Hepatocyte (in vitro differentiated cells): Measurements from ENCODE around the gene MVB12B. TPM values are rescaled to one million over a fixed set of nuclear protein-coding genes. Genes with fewer than 3 reads are reported as not detected.

Experiments used
- DNase-seq: peaks from one replicate; pipeline ENCODE4 v3.0.0-alpha.2; 2016; ENCODE audit warnings: low spot score
- H2AFZ ChIP-seq: fragments of 200-600 bp; sonication (generic); 2 replicates; pipeline ENCODE4 v1.6.0; 2016; ENCODE audit warnings: antibody characterized with exemption, mild to moderate bottlenecking
- H3K27ac ChIP-seq: fragments of 200-600 bp; sonication (generic); 2 replicates; pipeline ENCODE4 v1.5.1; 2016; ENCODE audit warnings: mild to moderate bottlenecking
- H3K27me3 ChIP-seq: fragments of 200-600 bp; sonication (generic); 2 replicates; pipeline ENCODE4 v1.6.1; 2016
- H3K36me3 ChIP-seq: fragments of 200-600 bp; sonication (generic); replicated peaks from 2 replicates; pipeline ENCODE4 v1.5.1; 2016; ENCODE audit warnings: low read depth; ENCODE audit not compliant: insufficient read depth
- H3K4me1 ChIP-seq: fragments of 200-600 bp; sonication (generic); 2 replicates; pipeline ENCODE4 v1.5.1; 2016; ENCODE audit warnings: mild to moderate bottlenecking, moderate library complexity; ENCODE audit not compliant: insufficient read depth
- H3K4me2 ChIP-seq: fragments of 200-600 bp; sonication (generic); 2 replicates; pipeline ENCODE4 v1.6.0; 2016
- H3K4me3 ChIP-seq: fragments of 200-600 bp; sonication (generic); 2 replicates; pipeline ENCODE4 v1.5.1; 2016; ENCODE audit warnings: mild to moderate bottlenecking
- H3K79me2 ChIP-seq: fragments of 200-600 bp; sonication (generic); 2 replicates; pipeline ENCODE4 v1.6.0; 2017; ENCODE audit warnings: mild to moderate bottlenecking
- H3K9me2 ChIP-seq: fragments of 200-600 bp; sonication (generic); replicated peaks from 2 replicates; pipeline ENCODE4 v1.6.0; 2017; ENCODE audit warnings: mild to moderate bottlenecking; ENCODE audit not compliant: insufficient read depth
- H3K9me3 ChIP-seq: fragments of 200-600 bp; sonication (generic); 2 replicates; pipeline ENCODE4 v1.5.1; 2016; ENCODE audit warnings: low read depth, mild to moderate bottlenecking
- H4K20me1 ChIP-seq: fragments of 200-600 bp; sonication (generic); 2 replicates; pipeline ENCODE4 v1.6.0; 2016; ENCODE audit warnings: mild to moderate bottlenecking; ENCODE audit not compliant: insufficient read depth, poor library complexity, severe bottlenecking
- EZH2 ChIP-seq: fragments of 200-600 bp; sonication (generic); IDR thresholded peaks from 2 replicates; pipeline ENCODE4 v1.6.1; 2016; ENCODE audit warnings: antibody characterized with exemption, mild to moderate bottlenecking, borderline replicate concordance
- EZH2phosphoT487 ChIP-seq: fragments of 200-600 bp; sonication (generic); IDR thresholded peaks from one replicate; pipeline ENCODE4 v1.6.1; 2018; ENCODE audit warnings: antibody characterized with exemption, mild to moderate bottlenecking, low read depth, moderate library complexity; ENCODE audit not compliant: unreplicated experiment, severe bottlenecking
- WGBS: methylation state at CpG from one replicate; pipeline ENCODE4 v1.1.6; 2016; ENCODE audit warnings: low lambda C conversion rate; ENCODE audit errors: missing lambda C conversion rate; 5-methylcytosine and 5-hydroxymethylcytosine counted together
- polyA plus RNA-seq: library from polyadenylated mRNA; unstranded; fragments of >200 nt; fragmentation: Nextera tagmentation; extraction: Ambion mirVana; gene quantifications from 2 replicates; pipeline ENCODE4 v1.2.1, GENCODE V29; 2016
- total RNA-seq: library from RNA; depleted of rRNA; stranded (reverse); fragments of >200 nt; gene quantifications from 2 replicates; pipeline ENCODE4 v1.2.3, GENCODE V29; 2014
- TF ChIP-seq, protein P1 (sequence below): fragments of 200-600 bp; sonication (generic); IDR thresholded peaks from 2 replicates; pipeline ENCODE4 v1.5.1; 2016; ENCODE audit warnings: antibody characterized with exemption, mild to moderate bottlenecking; ENCODE audit not compliant: poor library complexity

Gene MVB12B
- total and polyA plus RNA-seq, 2 experiments from 2014 or later: 11.8 to 12.1 TPM

DNA sequence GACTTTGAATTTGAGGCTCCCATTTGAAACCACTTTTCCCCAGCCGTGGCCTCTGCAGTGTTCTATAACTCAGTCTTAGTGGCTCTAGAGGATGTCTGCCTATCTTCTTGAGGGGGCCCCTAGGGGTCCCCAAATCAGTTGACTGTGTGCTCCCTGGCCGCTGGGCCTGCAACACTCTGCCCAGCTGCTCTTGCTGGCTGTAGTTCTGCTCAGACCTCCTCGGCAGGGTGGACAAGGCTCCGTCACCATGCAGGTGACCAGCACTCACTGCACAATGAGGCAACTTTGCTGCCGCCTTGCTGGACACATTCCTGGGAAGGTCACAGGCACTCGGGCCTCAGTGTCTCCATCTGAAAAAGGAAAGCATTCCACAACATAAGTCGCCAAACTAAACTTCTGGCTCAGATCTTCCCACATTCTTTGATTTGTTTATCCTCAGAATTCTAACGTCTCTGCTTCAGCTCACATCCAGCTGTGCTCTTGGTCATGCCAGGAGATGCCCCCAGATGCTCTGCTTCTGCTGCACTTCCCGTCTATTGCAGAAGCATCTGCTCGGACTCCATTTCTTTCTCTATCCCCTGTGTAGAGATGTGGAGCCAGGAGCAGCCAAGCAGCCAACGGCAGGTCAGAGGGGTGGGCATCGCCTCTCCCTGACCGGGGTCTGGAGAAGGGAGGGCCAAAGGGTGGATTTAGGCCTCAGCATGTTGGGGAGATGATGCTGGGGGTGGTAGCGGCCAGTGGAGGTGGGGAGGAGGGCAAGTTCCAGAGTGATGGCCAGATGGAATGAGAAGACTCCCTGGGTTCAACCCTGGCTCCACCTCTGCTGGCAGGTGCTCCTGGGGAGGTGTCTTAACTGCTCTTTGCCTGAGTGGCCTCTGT lies 133.6 kb downstream of the MVB12B start:
- TF ChIP-seq, protein P1, sequence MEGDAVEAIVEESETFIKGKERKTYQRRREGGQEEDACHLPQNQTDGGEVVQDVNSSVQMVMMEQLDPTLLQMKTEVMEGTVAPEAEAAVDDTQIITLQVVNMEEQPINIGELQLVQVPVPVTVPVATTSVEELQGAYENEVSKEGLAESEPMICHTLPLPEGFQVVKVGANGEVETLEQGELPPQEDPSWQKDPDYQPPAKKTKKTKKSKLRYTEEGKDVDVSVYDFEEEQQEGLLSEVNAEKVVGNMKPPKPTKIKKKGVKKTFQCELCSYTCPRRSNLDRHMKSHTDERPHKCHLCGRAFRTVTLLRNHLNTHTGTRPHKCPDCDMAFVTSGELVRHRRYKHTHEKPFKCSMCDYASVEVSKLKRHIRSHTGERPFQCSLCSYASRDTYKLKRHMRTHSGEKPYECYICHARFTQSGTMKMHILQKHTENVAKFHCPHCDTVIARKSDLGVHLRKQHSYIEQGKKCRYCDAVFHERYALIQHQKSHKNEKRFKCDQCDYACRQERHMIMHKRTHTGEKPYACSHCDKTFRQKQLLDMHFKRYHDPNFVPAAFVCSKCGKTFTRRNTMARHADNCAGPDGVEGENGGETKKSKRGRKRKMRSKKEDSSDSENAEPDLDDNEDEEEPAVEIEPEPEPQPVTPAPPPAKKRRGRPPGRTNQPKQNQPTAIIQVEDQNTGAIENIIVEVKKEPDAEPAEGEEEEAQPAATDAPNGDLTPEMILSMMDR: no peak
- TF ChIP-seq EZH2 (no peak), EZH2phosphoT487 (no peak)
- Histone ChIP-seq H3K27ac (no peak overlapping the region), H3K79me2 (no peaks in the 10 kb centered on the region), H3K4me3 (no peak overlapping the region), H3K9me3 (no peaks in the 10 kb centered on the region), H4K20me1 (no peaks in the 10 kb centered on the region), H3K27me3 (no peaks in the 10 kb centered on the region), H3K4me2 (no peak overlapping the region), H3K9me2 (no peaks in the 10 kb centered on the region), H3K36me3 (no peaks in the 10 kb centered on the region), H3K4me1 (peaks cover 3% of the 10 kb centered on the region), H2AFZ (no peak overlapping the region)
- DNase-seq: no peak
- WGBS: 83% methylated on average over 14 of the region's 14 CpGs

DNA sequence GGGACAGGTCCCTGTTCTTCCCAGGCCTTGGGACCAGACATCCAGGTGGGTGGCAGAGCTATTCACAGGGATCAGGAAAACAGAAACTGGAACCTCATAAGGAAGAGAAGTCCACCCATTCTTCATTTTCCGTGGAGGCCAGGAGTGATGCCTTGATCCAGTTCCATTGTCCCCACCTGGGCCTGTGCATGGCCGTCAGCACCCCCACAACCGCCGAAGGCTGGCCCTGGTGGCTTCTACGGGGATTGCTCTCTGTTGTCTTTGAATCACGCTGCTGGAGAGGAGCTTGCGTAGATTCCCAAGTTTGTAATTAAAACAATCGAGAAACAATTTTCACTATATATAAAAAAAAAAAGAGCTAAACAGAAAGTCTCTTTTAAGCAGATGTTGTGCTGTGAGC lies 134.4 kb downstream of the MVB12B start:
- peaks cover 3% of the 10 kb centered on the region for H3K4me1 ChIP-seq
- 91% methylated on average over 8 of the region's 8 CpGs for WGBS

DNA sequence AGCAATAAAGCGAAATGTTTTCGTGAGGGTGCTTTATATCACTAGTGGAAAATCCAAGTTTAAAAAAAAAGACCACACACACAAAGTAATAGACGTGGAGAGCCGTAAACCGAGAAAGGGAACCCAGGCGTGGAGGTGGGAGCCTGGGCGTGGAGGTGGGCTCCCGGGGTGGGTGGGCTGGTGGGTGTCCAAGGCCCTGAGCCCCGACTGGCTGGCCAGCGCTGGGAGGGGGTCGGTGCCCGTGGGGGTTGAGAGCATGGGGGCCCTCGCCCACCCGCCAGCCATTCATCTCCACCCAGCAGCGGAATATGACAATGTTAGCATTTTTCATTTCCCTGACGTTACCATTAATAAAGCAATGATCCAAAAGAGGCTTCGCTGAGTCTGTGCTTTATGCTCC lies 135.0 kb downstream of the MVB12B start:
- no peaks in the 10 kb centered on the region for H3K27me3 ChIP-seq
- no peaks in the 10 kb centered on the region for H3K4me1 ChIP-seq
- no peaks in the 10 kb centered on the region for H3K9me2 ChIP-seq
- no peaks in the 10 kb centered on the region for H4K20me1 ChIP-seq
- H3K79me2 ChIP-seq: no peaks in the 10 kb centered on the region
- no peak overlapping the region for H3K27ac ChIP-seq
- H2AFZ ChIP-seq: no peak overlapping the region
- no peak overlapping the region for H3K4me3 ChIP-seq
- 95% methylated on average over 9 of the region's 17 CpGs for WGBS
- H3K9me3 ChIP-seq: no peaks in the 10 kb centered on the region
- no peaks in the 10 kb centered on the region for H3K36me3 ChIP-seq
- DNase-seq: no peak
- no peak overlapping the region for H3K4me2 ChIP-seq
- TF ChIP-seq EZH2 (no peak), EZH2phosphoT487 (no peak)
- TF ChIP-seq, protein P1: no peak

More for the DNA sequence above, 134.4 kb downstream of the MVB12B start:
- Histone ChIP-seq H3K4me3 (no peak overlapping the region), H4K20me1 (no peaks in the 10 kb centered on the region), H3K9me2 (no peaks in the 10 kb centered on the region), H3K27ac (no peak overlapping the region), H2AFZ (no peak overlapping the region), H3K36me3 (no peaks in the 10 kb centered on the region), H3K9me3 (no peaks in the 10 kb centered on the region), H3K79me2 (no peaks in the 10 kb centered on the region), H3K27me3 (no peaks in the 10 kb centered on the region), H3K4me2 (no peak overlapping the region)
- TF ChIP-seq EZH2 (no peak), EZH2phosphoT487 (no peak)
- TF ChIP-seq, protein P1: no peak
- no peak for DNase-seq
